B cell (primary cell): ENCODE measurements around the gene GABRR1. TPM values are rescaled to one million over a fixed set of nuclear protein-coding genes. Genes with fewer than 3 reads are reported as not detected.

Experiments used
- ATAC-seq: fragments of 200-7000 bp; cut with Tn5 transposase; one replicate; pipeline ENCODE4 v1.10.0; 2021; ENCODE audit warnings: low read depth, mild to moderate bottlenecking, moderate number of reproducible peaks, moderate library complexity
- CTCF ChIA-PET: fragments of 350-600 bp; sonication (Branson Sonifier 250); formaldehyde crosslinking; loops from one replicate; lab custom pipeline; 2021; ENCODE audit warnings: antibody characterized with exemption, inconsistent platforms; lab: Charles Lee
- POLR2A ChIA-PET: fragments of 350-600 bp; sonication (Branson Sonifier 250); formaldehyde crosslinking; loops from one replicate; lab custom pipeline; 2021; ENCODE audit warnings: antibody characterized with exemption; lab: Charles Lee
- DNase-seq: peaks from one replicate; pipeline ENCODE4 v3.0.0; 2013
- H2AFZ ChIP-seq: 2 replicates; pipeline ENCODE4 v1.6.1; 2012; ENCODE audit warnings: mild to moderate bottlenecking, low read depth, low read length; ENCODE audit not compliant: insufficient read depth, poor library complexity, severe bottlenecking
- H3K27ac ChIP-seq, 2 donors: 1 replicate in 1 of 2; 2 replicates in 1 of 2; pipeline ENCODE4 v1.5.1; 2012 to 2013; ENCODE audit warnings: low read length in 2 of 2, mild to moderate bottlenecking in 2 of 2, moderate library complexity in 1 of 2
- H3K27me3 ChIP-seq, 4 experiments: fragments of 200-600 bp in 1 of 4; sonication (generic) in 1 of 4; replicated peaks in 1 of 4; 1 replicate in 2 of 4; 2 replicates in 2 of 4; pipeline versions ENCODE4 v1.6.1 to v1.7.0; 2013 to 2016; ENCODE audit warnings: low read length in 3 of 4, mild to moderate bottlenecking in 2 of 4, mixed read lengths in 1 of 4, moderate library complexity in 1 of 4; ENCODE audit not compliant: insufficient read depth in 4 of 4, control insufficient read depth in 3 of 4; ENCODE audit errors: control extremely low read depth in 1 of 4
- H3K36me3 ChIP-seq, 2 experiments: replicated peaks in 1 of 2; 1 replicate in 1 of 2; 2 replicates in 1 of 2; pipeline versions ENCODE4 v1.6.1 to v1.7.1; 2013; ENCODE audit warnings: low read length in 1 of 2; ENCODE audit not compliant: insufficient read depth in 2 of 2, control insufficient read depth in 1 of 2; ENCODE audit errors: control extremely low read depth in 1 of 2, extremely low read depth in 1 of 2
- H3K4me1 ChIP-seq, 2 donors: fragments of 200-600 bp in 1 of 2; sonication (generic) in 1 of 2; 1 replicate in 1 of 2; 2 replicates in 1 of 2; pipeline versions ENCODE4 v1.5.1 to v1.6.1; 2013 to 2017; ENCODE audit warnings: low read length in 2 of 2; ENCODE audit not compliant: control insufficient read depth in 2 of 2, insufficient read depth in 2 of 2
- H3K4me2 ChIP-seq: replicated peaks from 2 replicates; pipeline ENCODE3; 2012; ENCODE audit warnings: mild to moderate bottlenecking, low read depth, low read length; ENCODE audit not compliant: poor library complexity, severe bottlenecking
- H3K4me3 ChIP-seq, 5 experiments: fragments of 200-600 bp in 1 of 5; sonication (generic) in 1 of 5; 1 replicate in 3 of 5; 2 replicates in 2 of 5; pipeline versions ENCODE4 v1.5.1 to v1.7.0; 2011 to 2016; ENCODE audit warnings: low read length in 4 of 5, mild to moderate bottlenecking in 4 of 5, low read depth in 2 of 5, control low read depth in 1 of 5, moderate library complexity in 1 of 5; ENCODE audit not compliant: insufficient read depth in 1 of 5; ENCODE audit errors: control extremely low read depth in 1 of 5, extremely low read depth in 1 of 5
- H3K79me2 ChIP-seq: fragments of 200-600 bp; sonication (generic); one replicate; pipeline ENCODE4 v1.6.0; 2016; ENCODE audit warnings: low read length; ENCODE audit not compliant: control insufficient read depth, insufficient read depth
- H3K9ac ChIP-seq: fragments of 200-600 bp; sonication (generic); 2 replicates; pipeline ENCODE4 v1.6.1; 2017; ENCODE audit warnings: mild to moderate bottlenecking, low read length, moderate library complexity
- H3K9me3 ChIP-seq, 3 donors: one replicate each; pipeline versions ENCODE4 v1.6.1 to v1.7.1; 2013; ENCODE audit warnings: low read length in 2 of 3; ENCODE audit not compliant: control insufficient read depth in 2 of 3, insufficient read depth in 1 of 3; ENCODE audit errors: control extremely low read depth in 1 of 3
- H4K20me1 ChIP-seq: 2 replicates; pipeline ENCODE4 v1.6.0; 2012; ENCODE audit warnings: mild to moderate bottlenecking, low read length; ENCODE audit not compliant: insufficient read depth, control insufficient read depth, poor library complexity, severe bottlenecking
- H3K27ac Mint-ChIP-seq: one replicate; pipeline ENCODE4 v1.8.0; 2021; ENCODE audit warnings: mixed read lengths
- H3K27me3 Mint-ChIP-seq: one replicate; pipeline ENCODE4 v1.8.0; 2021; ENCODE audit warnings: mixed read lengths
- H3K4me1 Mint-ChIP-seq: one replicate; pipeline ENCODE4 v1.8.0; 2021; ENCODE audit warnings: mixed read lengths
- H3K4me3 Mint-ChIP-seq: one replicate; pipeline ENCODE4 v1.8.0; 2021; ENCODE audit warnings: mixed read lengths
- H3K9me3 Mint-ChIP-seq: one replicate; pipeline ENCODE4 v1.8.0; 2022; ENCODE audit warnings: mixed read lengths; ENCODE audit not compliant: insufficient read depth
- EZH2 ChIP-seq: IDR thresholded peaks from 2 replicates; pipeline ENCODE4 v1.6.1; 2012; ENCODE audit warnings: borderline replicate concordance, low read depth, mild to moderate bottlenecking, moderate library complexity, low read length; ENCODE audit not compliant: insufficient read depth, poor library complexity, severe bottlenecking
- intact Hi-C: fragments of 100-400 bp; cut with micrococcal nuclease; formaldehyde crosslinking; loops from one replicate; pipeline ENCODE4 v1.10.0; 2022
- polyA plus RNA-seq: library from polyadenylated mRNA; depleted of rRNA; stranded (reverse); fragments of >200 nt; gene quantifications from 2 replicates; pipeline ENCODE4 v1.2.3, GENCODE V29; 2012
- total RNA-seq, 2 donors: library from RNA; stranded (reverse); fragments of 120-200 nt in 1 of 2; gene quantifications; 1 replicate in 1 of 2; 2 replicates in 1 of 2; pipeline versions ENCODE4 v1.2.3 to v1.2.4, GENCODE V29; 2013 to 2022
- TF ChIP-seq, protein P1 (sequence below): fragments of 200-600 bp; IDR thresholded peaks from one replicate; pipeline ENCODE4 v1.8.0; 2022; ENCODE audit warnings: antibody characterized with exemption, mild to moderate bottlenecking

GABRR1 gene
- total and polyA plus RNA-seq, 2 donors (not counting 1 experiment from before 2014, with no cell fraction given): not detected

DNA sequence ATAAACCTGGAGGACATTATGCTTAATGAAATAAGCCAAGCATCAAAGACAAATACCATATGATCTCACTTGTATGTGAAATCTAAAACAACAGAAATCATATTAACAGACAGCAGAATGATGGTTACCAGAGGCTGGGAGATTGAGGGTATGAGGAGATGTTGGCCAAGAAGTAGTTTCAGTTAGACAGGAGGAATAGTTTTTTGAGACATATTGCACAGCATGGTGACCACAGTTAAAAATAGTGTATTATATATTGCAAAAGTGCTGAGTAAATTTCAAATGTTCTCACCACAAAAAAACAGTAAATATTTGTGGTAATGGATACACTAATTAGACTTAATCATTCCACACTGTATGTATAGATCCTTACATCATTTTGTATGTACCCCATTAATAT, 1.8 kb downstream of the GABRR1 start:
- Histone ChIP-seq H3K9ac (no peak overlapping the region), H3K36me3 (no peaks in the 10 kb centered on the region), H3K4me2 (no peak overlapping the region), H3K4me1 (no peaks in the 10 kb centered on the region), H3K4me3 (no peak overlapping the region), H2AFZ (no peak overlapping the region), H3K79me2 (no peaks in the 10 kb centered on the region), H4K20me1 (no peaks in the 10 kb centered on the region), H3K27me3 (peaks cover 0 to 7% (median 3%) of the 10 kb centered on the region in 4 experiments), H3K27ac (no peak overlapping the region), H3K9me3 (peaks cover 0 to 2% (median 0%) of the 10 kb centered on the region in 3 donors)
- TF ChIP-seq EZH2: no peak
- TF ChIP-seq, protein P1, sequence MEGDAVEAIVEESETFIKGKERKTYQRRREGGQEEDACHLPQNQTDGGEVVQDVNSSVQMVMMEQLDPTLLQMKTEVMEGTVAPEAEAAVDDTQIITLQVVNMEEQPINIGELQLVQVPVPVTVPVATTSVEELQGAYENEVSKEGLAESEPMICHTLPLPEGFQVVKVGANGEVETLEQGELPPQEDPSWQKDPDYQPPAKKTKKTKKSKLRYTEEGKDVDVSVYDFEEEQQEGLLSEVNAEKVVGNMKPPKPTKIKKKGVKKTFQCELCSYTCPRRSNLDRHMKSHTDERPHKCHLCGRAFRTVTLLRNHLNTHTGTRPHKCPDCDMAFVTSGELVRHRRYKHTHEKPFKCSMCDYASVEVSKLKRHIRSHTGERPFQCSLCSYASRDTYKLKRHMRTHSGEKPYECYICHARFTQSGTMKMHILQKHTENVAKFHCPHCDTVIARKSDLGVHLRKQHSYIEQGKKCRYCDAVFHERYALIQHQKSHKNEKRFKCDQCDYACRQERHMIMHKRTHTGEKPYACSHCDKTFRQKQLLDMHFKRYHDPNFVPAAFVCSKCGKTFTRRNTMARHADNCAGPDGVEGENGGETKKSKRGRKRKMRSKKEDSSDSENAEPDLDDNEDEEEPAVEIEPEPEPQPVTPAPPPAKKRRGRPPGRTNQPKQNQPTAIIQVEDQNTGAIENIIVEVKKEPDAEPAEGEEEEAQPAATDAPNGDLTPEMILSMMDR: no peak
- no peaks in the 10 kb centered on the region for H3K4me1 Mint-ChIP-seq
- peaks cover 42% of the 10 kb centered on the region for H3K27me3 Mint-ChIP-seq
- POLR2A ChIA-PET: no interaction called here
- H3K4me3 Mint-ChIP-seq: no peak overlapping the region
- intact Hi-C loops: no loop called here
- H3K9me3 Mint-ChIP-seq: no peaks in the 10 kb centered on the region
- ATAC-seq (no peak), DNase-seq (no peak)
- no peak overlapping the region for H3K27ac Mint-ChIP-seq
- CTCF ChIA-PET: no interaction called here

DNA sequence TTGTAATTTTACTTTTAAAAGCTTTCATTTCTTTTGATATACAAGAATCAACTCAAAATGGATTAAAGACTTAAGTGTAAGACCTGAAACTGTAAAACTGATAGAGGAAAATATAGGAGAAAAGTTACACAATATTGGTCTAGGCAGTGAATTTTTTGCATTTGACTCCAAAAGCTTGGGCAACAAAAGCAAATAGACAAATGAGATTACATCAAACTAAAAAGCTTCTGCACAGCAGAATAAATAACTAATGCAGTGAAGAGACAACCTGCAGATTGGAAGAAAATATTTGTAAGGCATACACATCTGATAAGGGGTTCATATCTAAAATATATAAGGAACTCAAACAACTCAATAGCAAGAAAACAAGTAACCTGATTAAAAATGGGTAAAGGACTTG, 3.0 kb downstream of the GABRR1 start:
- Histone ChIP-seq H3K36me3 (no peaks in the 10 kb centered on the region), H3K4me3 (no peak overlapping the region), H3K9ac (no peak overlapping the region), H2AFZ (no peak overlapping the region), H3K79me2 (no peaks in the 10 kb centered on the region), H3K9me3 (peaks cover 0 to 2% (median 0%) of the 10 kb centered on the region in 3 donors), H3K4me1 (no peaks in the 10 kb centered on the region), H3K27ac (no peak overlapping the region), H3K4me2 (no peak overlapping the region), H4K20me1 (no peaks in the 10 kb centered on the region), H3K27me3 (peaks cover 0 to 7% (median 3%) of the 10 kb centered on the region in 4 experiments)
- Mint-ChIP-seq H3K9me3 (no peaks in the 10 kb centered on the region), H3K27me3 (peaks cover 42% of the 10 kb centered on the region), H3K27ac (no peak overlapping the region), H3K4me3 (no peak overlapping the region), H3K4me1 (no peaks in the 10 kb centered on the region)
- CTCF ChIA-PET: interaction anchor here (0.8 kb wide), 1 partner anchor 9 kb away, joined by 3 read pairs; no protein-coding TSS in a partner anchor
- intact Hi-C loops: no loop called here
- DNase-seq (no peak), ATAC-seq (no peak)
- POLR2A ChIA-PET: no interaction called here
- TF ChIP-seq EZH2: no peak
- TF ChIP-seq, protein P1: no peak
